GM06990 (cell line): Measurements from ENCODE around the gene GULP1.

Experiments
- DNase-seq: peaks from one replicate; pipeline ENCODE4 v3.0.0-alpha.2; 2011; ENCODE audit not compliant: insufficient read length; ENCODE audit errors: extremely low read depth
- H3K27me3 ChIP-seq: replicated peaks from 2 replicates; pipeline ENCODE4 v1.6.0; 2011; ENCODE audit warnings: low read length; ENCODE audit not compliant: control insufficient read depth, insufficient read depth
- H3K36me3 ChIP-seq: 2 replicates; pipeline ENCODE4 v1.5.1; 2011; ENCODE audit warnings: low read length; ENCODE audit not compliant: control insufficient read depth, insufficient read depth
- H3K4me3 ChIP-seq: replicated peaks from 2 replicates; pipeline ENCODE4 v1.5.1; 2011; ENCODE audit warnings: low read depth, mild to moderate bottlenecking, control low read depth, low read length
- TF ChIP-seq, protein P1 (sequence below): IDR thresholded peaks from 2 replicates; pipeline ENCODE4 v1.5.1; 2011; ENCODE audit warnings: low read length, control low read depth, mild to moderate bottlenecking, inconsistent platforms; ENCODE audit not compliant: insufficient read depth, poor library complexity, severe bottlenecking

Gene GULP1

GRCh38 chr2:188326669-188327301 is 35.1 kb downstream of the GULP1 start:
- no peak overlapping the region for H3K4me3 ChIP-seq
- H3K27me3 ChIP-seq = no peaks in the 10 kb centered on the region
- H3K36me3 ChIP-seq = no peaks in the 10 kb centered on the region
- no peak for DNase-seq
- TF ChIP-seq, protein P1, sequence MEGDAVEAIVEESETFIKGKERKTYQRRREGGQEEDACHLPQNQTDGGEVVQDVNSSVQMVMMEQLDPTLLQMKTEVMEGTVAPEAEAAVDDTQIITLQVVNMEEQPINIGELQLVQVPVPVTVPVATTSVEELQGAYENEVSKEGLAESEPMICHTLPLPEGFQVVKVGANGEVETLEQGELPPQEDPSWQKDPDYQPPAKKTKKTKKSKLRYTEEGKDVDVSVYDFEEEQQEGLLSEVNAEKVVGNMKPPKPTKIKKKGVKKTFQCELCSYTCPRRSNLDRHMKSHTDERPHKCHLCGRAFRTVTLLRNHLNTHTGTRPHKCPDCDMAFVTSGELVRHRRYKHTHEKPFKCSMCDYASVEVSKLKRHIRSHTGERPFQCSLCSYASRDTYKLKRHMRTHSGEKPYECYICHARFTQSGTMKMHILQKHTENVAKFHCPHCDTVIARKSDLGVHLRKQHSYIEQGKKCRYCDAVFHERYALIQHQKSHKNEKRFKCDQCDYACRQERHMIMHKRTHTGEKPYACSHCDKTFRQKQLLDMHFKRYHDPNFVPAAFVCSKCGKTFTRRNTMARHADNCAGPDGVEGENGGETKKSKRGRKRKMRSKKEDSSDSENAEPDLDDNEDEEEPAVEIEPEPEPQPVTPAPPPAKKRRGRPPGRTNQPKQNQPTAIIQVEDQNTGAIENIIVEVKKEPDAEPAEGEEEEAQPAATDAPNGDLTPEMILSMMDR = no peak

- DNase-seq = no peak
- TF ChIP-seq, protein P1 = no peak
- Histone ChIP-seq H3K36me3 (no peaks in the 10 kb centered on the region), H3K4me3 (no peak overlapping the region), H3K27me3 (no peaks in the 10 kb centered on the region)
Measured at GRCh38 chr2:188327518-188328213, 36.0 kb downstream of the GULP1 start.

- Histone ChIP-seq H3K27me3 (no peaks in the 10 kb centered on the region), H3K4me3 (no peak overlapping the region), H3K36me3 (no peaks in the 10 kb centered on the region)
- DNase-seq = no peak
- TF ChIP-seq, protein P1 = no peak
Measured at GRCh38 chr2:188328419-188328818, 36.7 kb downstream of the GULP1 start.

- Histone ChIP-seq H3K36me3 (no peaks in the 10 kb centered on the region), H3K4me3 (no peak overlapping the region), H3K27me3 (no peaks in the 10 kb centered on the region)
- TF ChIP-seq, protein P1 = no peak
- no peak for DNase-seq
Measured at GRCh38 chr2:188330316-188331053, 38.8 kb downstream of the GULP1 start.

DNA sequence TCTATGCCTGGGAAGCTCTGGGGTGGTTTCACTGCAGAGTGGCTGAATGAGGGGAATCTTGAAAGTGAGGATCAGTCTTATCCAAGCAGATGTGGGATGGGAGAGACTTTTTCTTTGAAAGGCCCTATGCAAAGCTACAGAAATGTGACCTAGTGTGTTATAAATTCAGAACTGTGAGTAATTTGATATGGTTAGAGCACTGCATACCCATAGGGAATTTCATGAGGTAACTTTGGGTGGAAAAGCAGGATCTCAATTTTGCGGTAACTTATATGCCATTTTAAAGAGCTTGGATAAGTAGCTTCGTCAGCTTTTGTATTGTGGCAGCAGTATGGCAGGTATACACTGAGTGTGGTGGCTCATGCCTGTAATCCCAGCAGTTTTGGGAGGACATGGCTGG is 40.9 kb downstream of the GULP1 start:
- no peaks in the 10 kb centered on the region for H3K36me3 ChIP-seq
- no peaks in the 10 kb centered on the region for H3K27me3 ChIP-seq
- TF ChIP-seq, protein P1 = no peak
- DNase-seq = no peak
- no peak overlapping the region for H3K4me3 ChIP-seq
